RWPE1 (cell line): Measurements from ENCODE around the gene TNFRSF25.
"Not testable (repeated sequence)": the region's sequence is repeated elsewhere in the genome, so short reads cannot be mapped to it uniquely, and the experiment has no call there.

ENCODE experiments used
- CTCF ChIA-PET: fragments of 350-600 bp; sonication (Branson Sonifier 250); formaldehyde crosslinking; extraction: SDS; loops from one replicate; lab custom pipeline; 2021; lab: Yijun Ruan, JAX
- POLR2A ChIA-PET: fragments of 400-600 bp; formaldehyde crosslinking; extraction: SDS; loops from one replicate; lab custom pipeline; 2020; ENCODE audit warnings: antibody characterized with exemption; ENCODE audit not compliant: low non-redundant PET; lab: Yijun Ruan, JAX
- DNase-seq: peaks from one replicate; pipeline ENCODE4 v3.0.0; 2012; ENCODE audit warnings: low spot score
- H3K27ac ChIP-seq: fragments of 450-650 bp; 2 replicates; pipeline ENCODE4 v1.5.1; 2017
- TF ChIP-seq, protein P1 (sequence below): fragments of 450-650 bp; conservative IDR thresholded peaks from 2 replicates; pipeline ENCODE4 v1.5.1; 2017; ENCODE audit warnings: low read depth, mild to moderate bottlenecking

Gene TNFRSF25

DNA sequence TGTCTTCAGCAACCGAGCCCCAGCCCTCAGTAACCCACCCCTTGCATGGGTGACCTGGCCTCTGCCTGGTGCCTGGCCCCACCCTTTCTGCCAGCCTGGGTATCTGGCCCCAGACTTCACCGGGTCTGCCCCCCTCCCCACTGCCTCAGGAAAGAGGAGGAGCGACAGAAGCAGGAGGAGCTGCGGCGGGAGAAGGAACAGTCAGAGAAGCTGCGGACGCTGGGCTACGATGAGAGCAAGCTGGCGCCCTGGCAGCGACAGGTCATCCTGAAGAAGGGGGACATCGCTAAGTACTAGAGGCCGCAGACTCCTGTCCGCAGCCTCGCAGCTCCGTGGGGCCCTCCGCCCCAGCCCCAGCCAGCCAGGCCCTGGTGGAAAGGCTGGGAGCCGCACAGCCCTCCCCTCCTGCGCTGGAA lies 6.1 kb downstream of the TNFRSF25 start:
- ChIA-PET POLR2A (interaction anchor here (0.6 kb wide), 1 partner anchor 45 kb away, joined by 3 read pairs; no protein-coding TSS in a partner anchor), CTCF (interaction anchor here (0.6 kb wide), 1 partner anchor 18 kb away, joined by 8 read pairs; no protein-coding TSS in a partner anchor)
- TF ChIP-seq, protein P1, sequence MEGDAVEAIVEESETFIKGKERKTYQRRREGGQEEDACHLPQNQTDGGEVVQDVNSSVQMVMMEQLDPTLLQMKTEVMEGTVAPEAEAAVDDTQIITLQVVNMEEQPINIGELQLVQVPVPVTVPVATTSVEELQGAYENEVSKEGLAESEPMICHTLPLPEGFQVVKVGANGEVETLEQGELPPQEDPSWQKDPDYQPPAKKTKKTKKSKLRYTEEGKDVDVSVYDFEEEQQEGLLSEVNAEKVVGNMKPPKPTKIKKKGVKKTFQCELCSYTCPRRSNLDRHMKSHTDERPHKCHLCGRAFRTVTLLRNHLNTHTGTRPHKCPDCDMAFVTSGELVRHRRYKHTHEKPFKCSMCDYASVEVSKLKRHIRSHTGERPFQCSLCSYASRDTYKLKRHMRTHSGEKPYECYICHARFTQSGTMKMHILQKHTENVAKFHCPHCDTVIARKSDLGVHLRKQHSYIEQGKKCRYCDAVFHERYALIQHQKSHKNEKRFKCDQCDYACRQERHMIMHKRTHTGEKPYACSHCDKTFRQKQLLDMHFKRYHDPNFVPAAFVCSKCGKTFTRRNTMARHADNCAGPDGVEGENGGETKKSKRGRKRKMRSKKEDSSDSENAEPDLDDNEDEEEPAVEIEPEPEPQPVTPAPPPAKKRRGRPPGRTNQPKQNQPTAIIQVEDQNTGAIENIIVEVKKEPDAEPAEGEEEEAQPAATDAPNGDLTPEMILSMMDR: no peak
- no peak for DNase-seq
- H3K27ac ChIP-seq: peak overlapping the region; percentile 31; the same call in 1 of the 2 replicates

DNA sequence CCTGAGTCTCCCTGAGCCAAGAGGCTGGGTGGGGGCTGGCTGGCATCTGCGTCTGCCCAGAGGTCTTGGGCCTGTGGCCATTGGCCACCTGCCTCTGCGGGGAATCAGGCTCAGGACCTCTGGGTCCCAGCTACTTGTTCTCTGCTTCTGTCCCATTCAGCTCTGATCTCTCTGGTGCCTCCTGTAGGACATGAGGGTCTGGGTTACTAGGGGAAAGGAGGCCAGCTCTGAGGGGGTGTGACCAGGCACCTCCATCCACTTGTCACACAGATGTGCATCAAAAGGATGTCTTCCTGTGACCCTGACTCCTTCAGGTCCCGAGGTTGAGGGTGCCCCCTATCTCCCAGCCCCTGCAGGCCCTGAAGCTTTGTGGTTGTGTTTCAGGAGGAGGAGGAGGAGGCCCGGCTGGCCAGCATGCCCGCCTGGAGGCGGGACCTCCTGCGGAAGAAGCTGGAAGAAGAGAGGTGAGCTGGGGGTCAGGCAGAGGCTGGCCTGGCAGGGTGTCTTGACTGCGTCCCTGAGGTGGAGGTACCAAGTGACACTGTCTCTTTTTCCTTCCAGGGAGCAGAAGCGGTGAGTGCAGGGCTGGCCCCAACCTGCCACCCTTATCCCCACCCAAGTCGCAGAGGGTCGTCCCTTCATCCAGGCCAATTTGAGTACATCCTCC lies 9.0 kb downstream of the TNFRSF25 start:
- TF ChIP-seq, protein P1: no peak

DNA sequence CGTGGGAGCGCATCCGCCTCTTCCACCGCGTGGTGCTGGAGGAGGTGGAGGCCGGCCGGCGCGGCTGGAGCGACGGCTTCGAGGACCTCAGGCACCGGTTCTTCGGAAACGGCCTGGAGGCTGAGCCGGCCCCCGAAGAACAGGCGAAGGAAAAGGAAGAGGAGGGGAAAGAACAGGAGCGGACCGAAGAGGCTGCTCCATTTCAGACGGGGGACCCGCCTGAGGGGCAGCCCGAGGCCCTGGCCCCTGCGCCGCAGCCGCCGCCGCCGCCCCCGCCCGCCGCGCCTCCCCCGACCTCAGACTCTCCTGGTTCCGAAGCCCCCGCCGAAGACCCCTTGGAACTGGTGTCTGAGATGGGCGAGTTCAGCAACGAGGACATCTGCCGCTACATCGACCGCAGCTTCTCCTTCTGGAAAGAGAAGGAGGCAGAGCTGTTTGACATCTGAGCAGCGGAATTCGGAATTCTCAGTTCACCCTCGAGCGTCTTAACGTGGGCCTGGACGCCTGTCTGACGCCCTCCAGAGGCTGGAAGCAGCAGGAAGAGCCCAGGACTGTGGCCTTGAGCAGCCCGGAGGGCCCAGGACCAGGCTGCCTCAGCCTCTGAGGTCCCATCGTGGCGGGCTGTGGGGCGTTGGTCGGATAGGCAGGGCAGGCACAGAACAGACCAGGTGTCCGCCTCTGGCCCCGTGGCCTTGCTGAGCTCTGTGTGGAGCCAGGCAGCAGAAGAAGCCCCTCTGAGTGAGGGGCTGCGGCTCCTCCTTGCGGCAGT lies 10.0 kb downstream of the TNFRSF25 start:
- H3K27ac ChIP-seq, POLR2A ChIA-PET, DNase-seq: not testable (repeated sequence)
- CTCF ChIA-PET: interaction anchor here (0.6 kb wide), 2 partner anchors 205 to 210 kb away, joined by 3 to 9 read pairs; no protein-coding TSS in a partner anchor

More for the DNA sequence above, 9.0 kb downstream of the TNFRSF25 start:
- DNase-seq: no peak
- CTCF ChIA-PET: interaction anchor here (0.6 kb wide), 2 partner anchors 46 to 206 kb away, joined by 3 read pairs; no protein-coding TSS in a partner anchor
- POLR2A ChIA-PET: no interaction called here
- H3K27ac ChIP-seq: no peak overlapping the region

DNA sequence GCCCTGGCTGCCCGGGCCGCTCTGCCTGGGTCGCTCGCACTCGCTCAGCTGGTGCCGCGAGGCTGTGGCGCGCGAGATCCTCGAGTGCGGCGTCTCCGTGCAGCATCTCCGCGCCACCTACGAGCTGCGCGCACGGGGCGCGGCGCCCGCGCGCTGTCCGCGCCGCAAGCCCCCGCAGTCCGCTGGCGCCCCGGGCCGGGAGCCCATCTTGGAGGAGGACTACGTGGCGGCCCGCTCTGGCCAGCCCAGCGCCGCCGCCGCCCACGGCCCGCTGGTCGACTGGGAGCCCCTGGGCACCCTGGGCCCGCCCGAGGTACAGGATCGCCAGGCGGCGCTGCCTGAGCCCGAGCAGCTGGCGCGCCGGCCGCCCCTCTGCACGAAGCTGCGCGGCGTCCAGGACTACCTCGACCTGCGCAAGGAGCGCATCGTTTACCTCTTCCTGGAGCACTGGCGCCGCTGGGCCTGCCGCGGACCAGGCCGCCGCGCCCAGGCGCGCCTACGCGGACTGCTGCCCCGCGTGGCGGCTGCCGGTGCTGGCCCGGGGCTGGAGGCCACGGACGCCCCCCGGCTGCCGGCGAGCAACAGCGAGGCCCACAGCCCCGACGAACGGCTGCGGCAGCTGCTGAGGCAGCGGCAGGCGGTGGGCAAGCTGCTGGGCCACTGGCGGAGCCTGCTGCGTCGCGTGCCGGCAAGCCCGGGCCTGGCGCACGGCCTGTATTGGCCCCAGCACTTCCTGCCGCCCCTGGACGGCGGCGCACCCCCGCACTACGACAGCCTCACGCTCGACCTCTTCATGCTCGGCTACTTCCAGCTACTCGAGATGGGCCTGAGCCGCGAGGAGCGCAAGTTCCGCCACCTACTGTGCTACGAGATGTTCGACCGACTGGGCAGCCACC lies 10.9 kb downstream of the TNFRSF25 start:
- no peak overlapping the region for H3K27ac ChIP-seq
- ChIA-PET POLR2A (no interaction called here), CTCF (interaction anchor here (0.6 kb wide), 1 partner anchor 209 kb away, joined by 9 read pairs; no protein-coding TSS in a partner anchor)
- no peak for DNase-seq
- TF ChIP-seq, protein P1: no peak

DNA sequence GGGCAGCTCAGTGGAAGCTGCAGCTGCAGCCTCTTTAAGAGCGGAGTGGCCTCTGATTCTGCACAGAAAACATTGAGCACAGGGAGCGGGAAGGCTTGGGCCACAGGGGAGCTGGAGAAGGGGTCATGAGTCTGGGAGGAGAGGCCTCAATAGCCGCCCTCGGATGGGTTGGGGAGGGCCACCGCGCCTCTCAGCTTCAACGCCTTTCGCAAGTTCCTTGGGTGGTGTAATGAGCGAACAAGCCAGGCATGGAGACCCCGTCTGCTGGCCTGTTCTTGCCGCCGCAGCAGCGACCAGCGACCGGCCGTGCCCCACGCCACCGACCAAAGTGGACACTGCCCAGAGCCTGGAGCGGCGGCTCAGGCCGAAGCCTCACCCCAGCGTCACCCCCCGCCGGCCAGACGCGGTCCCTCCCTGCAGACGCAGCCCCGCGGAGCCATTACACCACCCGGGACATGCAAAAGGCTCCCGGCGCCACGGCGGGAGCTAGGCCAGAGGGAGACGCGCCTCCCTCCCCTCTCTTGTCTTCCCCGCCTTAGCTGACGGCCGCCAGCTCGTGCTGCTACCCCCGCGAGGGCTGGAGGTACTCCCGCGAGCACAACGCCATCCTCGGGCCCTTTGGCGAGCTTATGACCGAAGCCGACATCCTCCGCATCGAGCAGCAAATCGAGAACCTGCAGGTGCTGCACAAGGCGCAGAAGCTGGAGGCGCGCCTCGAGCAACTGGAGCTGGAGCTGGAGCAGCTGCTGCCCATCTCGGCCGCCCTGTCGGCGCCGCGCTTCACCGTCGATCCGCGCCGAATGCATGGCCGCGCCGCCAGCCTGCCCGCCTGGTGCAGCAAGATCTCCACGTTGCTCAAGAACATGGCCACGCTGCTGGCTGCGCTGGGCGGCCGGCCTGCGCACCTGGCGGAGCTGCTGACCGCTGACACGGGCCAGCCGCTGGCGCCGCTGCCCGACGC lies 11.8 kb downstream of the TNFRSF25 start:
- POLR2A ChIA-PET, H3K27ac ChIP-seq, DNase-seq, CTCF ChIA-PET: not testable (repeated sequence)

DNA sequence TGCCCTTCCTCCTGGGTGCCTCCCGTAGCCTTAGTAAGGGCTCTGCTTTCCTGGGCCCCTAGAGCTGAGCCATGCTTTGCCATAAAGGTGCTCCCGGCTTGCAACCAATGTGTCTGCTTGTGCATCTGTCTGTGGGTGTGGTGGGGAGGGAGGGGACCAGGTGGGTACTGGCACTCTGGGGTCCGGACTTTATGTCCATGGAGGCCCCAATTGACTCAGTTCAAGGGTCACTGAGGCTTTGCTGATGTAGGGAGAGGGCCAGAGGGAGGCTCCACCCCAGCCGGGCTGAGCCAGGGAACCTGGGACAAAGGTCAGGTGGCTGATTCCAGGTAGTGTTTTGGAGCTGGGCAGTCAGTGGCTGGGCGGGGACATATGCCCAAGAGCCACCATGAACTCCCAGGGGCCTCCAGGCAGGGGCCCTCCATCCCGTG lies 15.0 kb downstream of the TNFRSF25 start:
- no peak overlapping the region for H3K27ac ChIP-seq
- CTCF ChIA-PET: interaction anchor here (0.6 to 1.4 kb wide), 3 partner anchors 13 to 204 kb away, joined by 3 to 6 read pairs (median 4); no protein-coding TSS in a partner anchor
- POLR2A ChIA-PET: no interaction called here
- TF ChIP-seq, protein P1: no peak
- no peak for DNase-seq

DNA sequence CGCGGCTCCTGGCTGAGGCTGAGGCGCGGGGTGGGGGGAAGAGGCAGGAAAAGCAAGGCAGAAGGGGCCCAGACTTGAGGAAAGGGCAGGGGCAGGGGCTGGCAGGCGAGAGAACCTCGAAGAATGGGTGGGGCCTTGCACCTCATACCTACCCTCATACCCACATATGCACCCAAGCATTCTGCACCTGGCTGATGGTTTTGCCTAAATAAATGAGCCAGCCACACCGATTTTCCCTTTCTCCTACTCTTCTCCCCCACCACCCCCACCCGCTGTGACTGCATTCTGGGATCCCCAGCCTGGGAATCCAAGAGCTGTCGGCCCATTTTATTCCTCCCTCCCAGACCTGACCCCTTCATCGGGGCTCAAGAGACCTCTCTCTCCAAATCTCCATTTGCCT lies 15.5 kb downstream of the TNFRSF25 start:
- POLR2A ChIA-PET, DNase-seq, H3K27ac ChIP-seq: not testable (repeated sequence)
- CTCF ChIA-PET: interaction anchor here (0.6 to 1.4 kb wide), 2 partner anchors 13 to 39 kb away, joined by 4 to 6 read pairs; no protein-coding TSS in a partner anchor
